Ecto neural progenitor cell (in vitro differentiated cells): Measurements from ENCODE around the gene IGHMBP2.

Experiments
- DNase-seq: peaks from one replicate; pipeline ENCODE4 v3.0.0-alpha.2; 2018; ENCODE audit warnings: low spot score

The IGHMBP2 gene

DNA sequence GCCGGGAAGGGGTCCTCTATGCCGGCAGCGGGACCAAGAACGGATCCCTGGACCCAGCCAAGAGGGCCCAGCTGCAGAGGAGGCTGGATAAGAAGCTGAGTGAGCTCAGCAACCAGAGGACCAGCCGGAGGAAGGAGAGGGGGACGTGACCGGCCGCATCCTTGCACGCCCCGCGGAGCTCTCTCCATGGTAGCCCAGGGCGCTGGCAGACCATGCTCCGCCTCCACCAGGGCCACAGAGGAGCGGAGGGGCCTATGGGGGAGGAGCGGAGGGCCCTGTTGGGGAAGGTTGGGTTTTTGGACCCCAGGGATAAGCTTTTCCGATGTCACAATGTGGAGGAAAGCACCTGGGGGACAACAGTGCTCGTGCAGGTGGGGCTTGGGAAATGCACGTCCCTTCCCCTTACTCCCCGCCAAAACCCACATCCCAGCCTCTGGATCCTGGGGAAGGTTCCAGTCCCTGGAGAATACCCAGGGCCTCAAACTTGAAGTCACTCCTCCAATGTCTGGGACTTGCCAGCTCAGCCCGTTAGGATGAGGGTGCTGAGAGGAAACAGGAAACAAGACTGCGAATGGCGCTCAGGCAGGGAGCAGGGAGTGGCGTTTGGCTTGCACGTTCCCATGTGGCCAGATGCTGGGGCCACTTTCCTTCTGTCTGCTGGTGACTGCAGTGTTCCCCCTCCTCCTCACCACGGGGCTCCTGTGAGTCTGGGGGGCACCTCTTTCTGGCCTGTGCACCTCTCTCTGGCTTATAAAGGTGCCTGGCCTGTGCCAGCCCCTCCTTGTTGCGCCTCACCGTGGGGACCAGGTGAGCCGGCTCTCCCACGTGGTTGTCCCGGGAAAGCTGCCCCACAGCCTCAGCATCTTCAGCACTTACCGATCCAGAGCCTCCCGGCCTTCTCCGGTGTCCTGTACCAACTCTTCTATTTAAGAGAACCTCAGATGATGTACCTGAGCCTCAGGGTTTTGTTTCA, 36.2 kb downstream of the IGHMBP2 start:
- no peak for DNase-seq

DNA sequence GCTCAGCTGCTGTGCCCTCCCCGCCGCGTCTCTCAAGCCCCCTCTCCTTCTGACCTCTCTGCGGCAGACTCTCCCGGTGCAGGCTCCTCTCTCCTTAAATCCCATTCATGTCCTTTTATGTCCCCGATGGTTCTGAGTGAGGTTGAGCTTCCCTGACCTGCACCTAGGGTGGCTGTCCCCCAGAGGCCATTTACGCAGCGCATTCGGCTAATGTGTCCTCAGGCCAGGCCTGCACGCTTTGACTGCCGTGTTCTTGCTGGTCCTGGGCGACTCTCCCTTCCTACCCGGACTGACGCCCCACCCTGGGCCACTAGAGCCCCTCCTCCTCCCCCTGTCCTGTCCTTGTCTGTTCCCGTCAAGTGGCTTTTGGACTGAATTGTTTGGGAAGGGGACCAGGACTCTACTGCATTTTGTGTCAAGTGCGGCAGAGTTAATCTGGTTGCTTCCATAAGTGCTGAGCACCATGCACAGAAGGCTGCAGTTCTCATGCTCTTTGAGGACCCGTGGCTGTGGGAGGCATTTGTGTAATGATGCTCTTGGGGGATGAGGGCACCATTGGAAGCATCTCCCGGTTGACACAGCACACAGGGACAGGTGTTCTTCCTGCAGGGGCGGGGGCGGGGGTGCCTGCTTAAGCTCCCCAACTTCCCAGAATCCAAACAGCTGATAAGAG, 37.1 kb downstream of the IGHMBP2 start:
- DNase-seq: no peak

DNA sequence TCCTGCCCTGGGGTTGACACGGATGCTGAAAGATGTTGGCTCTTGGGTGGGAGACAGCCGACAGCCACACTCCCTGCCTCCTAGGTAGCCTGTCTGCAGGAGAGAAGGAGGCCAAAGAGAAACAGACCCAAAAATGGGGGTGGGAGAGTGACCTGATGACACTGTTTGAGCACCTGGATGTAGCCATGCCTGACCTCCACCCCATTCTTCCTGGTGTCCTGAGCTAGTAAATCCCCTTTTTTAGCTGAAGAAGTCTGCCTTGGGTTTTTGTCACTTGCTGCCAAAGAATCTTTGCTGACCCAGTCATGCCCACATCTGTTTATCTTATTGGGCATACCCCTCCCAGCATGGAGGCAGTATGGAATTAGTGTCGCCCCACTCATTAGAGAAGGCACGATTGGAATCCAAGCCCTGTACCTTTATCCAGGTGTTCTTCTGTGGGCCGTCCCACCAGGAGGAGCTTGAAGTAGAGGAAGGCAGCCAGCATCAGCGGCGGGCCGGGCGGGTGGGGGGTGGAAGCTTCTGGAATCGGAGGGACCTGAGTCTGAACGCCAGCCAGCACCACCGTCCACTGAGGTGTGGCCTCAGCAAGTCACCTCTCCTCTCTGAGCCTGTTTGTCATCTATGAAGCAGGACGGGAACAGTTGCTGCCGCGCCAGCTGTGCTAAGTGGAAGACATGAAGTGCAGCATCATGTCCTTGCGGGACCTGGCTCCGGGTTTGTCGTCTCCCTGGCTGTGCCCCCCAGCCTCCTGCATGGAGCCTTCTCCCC, 37.8 kb downstream of the IGHMBP2 start:
- no peak for DNase-seq

DNA sequence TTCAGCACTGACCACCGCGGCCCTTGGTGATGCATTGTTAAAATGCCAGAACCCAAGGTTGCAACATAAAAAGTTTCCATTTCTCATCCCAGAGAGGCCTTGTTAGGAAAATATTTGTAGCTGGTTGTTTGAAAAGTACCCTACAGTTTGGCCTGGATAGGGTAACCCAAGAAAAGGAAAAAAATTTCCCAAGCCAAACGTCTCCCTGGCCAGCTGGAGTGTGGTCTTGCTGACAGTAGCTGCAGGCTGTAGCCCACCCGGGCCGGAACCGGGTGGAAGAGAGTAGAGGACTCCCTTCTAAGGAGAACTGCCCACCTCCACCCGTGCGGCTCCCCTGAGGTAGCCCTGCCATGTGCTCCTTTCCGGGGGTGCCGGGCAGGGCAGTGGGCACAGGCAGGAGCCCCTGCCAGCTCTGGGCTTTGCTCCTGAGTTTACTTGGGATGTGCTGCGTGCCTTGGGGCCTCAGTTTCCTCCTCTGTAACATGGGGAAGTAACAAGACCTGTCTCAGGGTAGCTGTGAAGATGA, 38.5 kb downstream of the IGHMBP2 start:
- no peak for DNase-seq

DNA sequence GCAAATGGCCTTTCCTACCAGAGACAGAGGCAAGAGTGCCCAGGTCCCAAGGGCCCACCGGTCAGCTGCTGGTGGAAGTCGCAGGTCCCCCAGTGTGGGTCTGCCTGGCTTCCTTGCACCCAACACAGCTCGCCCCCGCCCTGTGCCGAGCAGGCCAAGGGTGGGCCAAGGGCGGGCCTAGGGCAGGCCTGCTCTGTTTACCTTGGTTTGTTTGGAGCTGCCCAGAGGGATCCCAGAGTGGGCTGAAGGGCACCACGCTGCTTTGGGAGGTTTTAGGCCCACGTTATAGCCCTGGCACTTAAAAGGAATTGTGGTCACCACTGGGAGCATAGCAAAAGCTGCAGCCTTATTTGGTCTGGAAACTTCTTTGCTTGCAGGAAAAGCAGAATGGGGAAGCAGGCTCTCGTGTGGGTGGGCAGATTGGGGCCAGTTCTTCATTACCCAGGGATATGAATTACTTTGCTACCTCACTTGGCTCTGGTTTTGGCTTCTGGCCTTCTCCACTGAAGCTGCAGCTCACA, 39.1 kb downstream of the IGHMBP2 start:
- DNase-seq: no peak

DNA sequence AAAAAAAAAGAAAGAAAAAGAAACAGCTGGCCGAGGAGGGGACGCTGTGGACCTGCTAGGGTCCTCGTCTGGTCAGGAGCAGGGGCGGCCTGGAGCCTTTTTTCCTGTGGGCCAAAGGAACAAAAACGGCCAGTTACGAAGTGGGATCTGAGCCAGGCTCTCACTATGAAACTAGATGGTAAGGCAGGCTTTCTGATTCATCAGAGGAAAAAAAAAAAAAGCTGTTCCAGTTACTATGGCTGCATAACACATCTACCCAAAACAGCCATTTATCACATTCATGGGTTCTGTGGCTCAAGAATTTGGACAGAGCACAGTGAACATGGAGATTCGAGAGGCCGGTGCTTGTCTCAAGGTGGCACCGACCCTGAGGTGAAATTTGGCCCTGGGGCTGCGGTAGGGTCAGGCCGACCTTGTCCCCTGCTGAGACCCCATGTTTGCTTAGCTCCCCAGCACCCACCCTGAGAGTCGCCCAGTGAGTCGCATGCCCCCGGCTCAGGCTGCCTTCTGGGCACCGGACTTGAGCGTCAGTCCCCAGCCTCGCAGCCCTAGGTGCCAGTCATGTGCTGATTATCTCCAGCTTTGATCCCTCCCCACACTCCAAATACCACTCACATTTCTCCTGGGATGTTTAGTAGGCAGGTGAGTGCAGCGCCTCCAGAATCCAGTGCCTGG, 42.9 kb downstream of the IGHMBP2 start:
- no peak for DNase-seq

DNA sequence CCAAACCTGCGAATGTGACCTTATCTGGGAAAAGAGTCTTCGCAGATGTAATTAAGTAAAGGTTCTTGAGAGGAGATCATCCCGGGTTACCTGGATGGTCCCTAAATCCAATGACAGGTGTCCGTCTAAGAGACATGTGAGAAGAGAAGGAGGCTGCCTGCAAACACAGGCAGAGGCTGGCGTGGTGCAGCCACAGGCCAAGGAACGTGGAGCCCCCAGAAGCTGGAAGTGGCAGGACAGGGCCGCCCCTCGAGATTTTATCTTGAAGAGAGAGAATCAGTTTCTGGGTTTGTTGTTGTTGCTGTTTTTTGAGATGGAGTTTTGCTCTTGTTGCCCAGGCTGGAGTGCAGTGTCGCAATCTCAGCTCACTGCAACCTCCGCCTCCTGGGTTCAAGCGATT, 43.5 kb downstream of the IGHMBP2 start:
- DNase-seq: no peak

DNA sequence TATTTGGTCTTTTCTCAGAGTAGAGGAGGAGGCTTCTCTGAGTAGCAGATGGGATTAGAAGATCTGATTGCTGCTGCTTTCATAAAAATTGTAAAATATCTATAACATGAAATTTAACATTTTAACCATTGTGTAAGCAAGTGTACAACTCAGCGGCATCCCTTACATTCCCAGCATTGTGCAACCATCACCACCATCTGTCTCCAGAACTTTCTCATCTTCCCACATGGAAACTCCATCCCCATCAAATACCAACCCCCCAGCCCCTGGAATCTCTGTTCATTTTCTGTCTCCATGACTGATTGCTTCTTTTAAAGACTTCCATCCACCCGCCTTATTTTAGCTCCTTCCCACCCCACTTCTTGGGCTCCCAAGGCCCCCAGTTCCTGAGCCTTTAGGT, 44.8 kb downstream of the IGHMBP2 start:
- DNase-seq: no peak

DNA sequence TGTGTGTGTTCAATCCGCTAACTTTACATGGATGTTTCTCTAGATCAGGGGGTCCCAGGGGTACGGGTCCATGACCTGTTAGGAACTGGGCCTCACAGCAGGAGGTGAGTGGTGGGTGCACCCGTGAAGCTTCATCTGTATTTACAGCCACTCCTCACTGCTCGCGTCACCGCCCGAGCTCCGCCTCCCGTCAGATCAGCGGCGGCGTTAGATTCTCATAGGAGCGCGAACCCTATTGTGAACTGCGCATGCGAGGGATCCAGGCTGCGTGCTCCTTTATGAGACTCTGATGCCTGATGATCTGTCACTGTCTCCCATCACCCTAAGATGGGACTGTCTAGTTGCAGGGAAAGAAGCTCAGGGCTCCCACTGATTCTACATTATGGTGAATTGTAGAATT, 45.2 kb downstream of the IGHMBP2 start:
- DNase-seq: no peak

DNA sequence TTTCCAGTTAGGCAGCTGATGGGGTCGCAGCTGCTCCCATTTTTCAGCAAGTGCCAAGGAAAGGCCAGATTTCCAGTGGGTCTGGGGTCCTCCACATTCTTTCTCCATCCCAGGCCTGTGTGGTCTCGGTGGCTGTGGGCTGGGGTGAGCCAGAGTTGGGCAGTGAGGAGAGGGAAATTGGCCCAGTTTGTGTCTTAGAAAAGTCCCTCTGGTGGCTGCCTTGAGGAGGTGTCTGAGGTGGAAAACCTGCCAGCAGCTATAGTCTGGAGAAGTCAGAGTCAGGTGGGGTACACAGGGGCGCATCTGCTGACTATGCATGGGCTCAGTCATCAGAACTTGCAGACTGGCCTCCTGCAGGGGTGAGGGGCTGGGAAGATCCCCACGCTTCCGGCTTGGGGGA, 46.6 kb downstream of the IGHMBP2 start:
- peak; percentile 60 for DNase-seq

DNA sequence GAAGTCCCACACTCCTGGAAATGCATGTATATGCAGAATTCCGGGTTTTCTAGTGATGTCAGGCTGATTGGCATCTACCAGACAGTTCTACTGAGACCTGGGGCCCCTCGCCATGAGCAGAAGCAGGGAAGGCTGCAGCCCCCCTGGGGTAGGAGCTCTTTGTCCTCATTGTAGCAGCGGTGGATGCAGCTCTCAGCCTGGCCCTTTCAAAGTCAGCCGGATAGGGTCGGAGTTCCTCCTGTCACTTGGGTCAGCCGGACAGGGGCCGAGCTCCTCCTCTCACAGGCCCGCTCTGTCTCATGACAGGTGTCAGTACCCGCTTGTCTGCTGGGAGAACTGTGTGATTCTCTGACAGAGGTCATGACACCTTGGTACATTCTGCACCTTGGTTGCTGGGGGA, 47.1 kb downstream of the IGHMBP2 start:
- DNase-seq: peak; percentile 65

DNA sequence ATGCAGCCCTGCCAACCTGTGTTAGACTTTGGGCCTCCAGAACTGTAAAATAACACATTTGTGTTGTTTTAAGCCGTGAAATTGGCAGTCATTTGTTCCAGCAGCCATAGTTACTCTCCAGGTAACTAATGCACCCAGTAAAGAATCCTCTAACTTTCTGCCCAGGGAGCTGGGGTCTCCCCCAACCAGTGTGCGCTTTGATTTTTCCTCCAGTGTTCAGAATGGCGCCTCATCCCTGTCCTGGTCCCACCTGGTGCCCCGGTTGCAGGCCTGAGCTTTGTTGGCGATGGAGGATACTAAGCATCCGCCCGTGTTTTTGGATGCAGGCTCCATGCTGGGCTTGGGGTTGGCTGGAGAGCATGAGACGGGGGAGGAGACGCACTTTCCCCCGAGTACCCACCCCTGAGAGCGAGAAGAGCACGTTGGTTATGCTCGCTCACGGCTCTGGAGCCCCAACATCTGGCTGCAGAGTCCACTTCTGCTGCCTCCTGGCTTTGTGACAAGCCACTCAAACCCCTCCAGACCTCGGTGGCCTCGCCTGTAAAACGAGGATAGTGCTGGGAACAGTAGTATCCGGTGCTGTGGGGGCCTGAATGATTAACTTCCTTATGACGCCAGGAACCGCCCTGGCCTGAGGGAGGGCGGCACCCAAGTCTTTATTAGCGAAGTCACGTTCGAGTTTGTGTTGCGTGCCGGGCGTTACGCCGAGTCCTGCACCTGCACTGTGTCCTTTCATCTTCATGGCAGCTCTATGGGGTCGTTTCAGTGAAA, 51.3 kb downstream of the IGHMBP2 start:
- DNase-seq: no peak

DNA sequence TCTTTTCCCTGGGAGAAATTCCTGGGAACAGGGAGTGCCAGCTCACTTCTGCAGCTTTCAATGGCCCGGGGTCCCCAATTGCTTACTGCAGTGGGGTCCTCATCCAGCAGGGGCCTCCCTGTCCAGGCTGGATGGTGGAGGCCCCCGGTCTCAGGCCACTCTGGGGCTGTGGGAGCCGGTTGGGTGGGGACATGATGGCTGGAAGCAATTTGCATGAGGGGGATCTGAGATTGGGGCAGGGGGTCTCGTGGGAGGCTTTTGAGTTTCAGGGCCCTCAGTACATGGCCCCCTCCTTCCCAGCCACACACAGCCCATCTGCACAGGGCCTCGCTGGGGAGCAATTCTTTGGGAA, 51.9 kb downstream of the IGHMBP2 start:
- DNase-seq: no peak

DNA sequence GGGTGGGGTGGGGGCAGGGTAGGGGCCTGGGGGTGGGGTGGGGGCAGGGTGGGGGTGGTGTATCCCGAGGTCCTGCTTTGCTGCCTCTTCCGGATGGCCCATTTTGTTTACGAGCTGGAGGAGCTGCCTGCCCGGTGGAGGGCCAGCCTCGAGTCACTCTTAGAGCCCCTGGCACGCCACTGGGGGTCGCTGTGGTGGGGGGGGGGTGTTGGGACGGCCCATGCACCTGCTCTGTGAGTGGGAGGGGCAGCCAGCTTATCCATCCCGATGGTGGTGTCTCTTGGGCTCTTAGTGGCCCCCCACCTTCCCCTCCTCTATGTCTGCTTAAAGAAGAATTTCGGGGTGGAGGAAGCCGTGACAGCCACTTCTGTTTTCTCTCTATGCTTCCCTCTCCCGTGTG, 52.5 kb downstream of the IGHMBP2 start:
- peak; percentile 81 for DNase-seq

DNA sequence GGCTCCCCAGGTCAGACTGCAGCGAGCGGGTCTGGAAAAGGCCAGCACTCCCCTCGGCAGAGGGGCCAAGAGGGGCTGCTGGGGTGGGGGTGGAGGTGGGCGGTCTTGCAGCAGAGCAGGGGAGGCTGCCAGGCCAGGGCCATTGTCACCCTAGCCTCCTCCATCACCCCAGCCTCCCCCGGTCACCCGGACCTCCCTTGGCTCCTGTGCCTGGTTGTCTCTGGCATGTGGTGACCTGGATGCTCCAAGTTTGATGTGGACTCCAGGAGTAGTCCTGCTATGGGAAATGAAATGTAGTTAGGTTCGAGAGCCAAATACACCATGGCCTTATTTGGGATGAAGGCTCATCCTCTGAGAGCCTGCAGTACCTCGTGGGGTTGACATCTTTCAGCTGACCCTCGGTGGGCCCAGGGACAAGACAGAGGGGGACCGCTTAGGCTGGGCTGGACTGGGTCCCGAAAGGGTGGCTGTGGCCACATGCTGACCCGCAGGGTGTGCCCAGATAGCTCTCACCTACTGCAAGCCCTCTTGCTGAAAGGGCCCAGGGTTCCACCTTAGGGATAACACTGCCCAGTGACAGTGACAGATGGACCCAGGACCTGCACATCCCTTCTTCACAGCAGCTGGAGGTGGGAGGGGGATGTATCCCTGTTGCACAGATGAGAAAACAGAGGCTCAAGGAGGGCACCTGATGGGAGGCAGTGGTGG, 53.0 kb downstream of the IGHMBP2 start:
- no peak for DNase-seq

DNA sequence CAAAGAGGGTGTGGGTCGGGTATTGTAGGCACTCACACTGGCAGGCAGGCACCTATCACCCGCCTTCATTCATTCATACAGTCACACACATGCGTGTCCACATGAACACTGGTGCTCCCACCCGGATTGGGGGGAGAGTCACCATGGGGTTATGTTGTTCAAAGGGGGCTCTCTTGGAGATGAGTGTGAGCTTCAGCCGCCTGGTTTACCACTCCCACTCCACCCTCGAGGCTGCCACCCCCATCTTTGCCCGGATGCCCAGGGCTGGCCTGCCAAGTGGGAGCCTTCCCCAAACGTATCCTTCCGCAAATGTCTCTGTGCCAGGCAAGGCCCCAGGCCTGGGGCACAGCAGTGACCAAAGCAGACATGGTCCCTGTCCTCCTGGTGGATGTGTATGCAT, 54.5 kb downstream of the IGHMBP2 start:
- DNase-seq: no peak

DNA sequence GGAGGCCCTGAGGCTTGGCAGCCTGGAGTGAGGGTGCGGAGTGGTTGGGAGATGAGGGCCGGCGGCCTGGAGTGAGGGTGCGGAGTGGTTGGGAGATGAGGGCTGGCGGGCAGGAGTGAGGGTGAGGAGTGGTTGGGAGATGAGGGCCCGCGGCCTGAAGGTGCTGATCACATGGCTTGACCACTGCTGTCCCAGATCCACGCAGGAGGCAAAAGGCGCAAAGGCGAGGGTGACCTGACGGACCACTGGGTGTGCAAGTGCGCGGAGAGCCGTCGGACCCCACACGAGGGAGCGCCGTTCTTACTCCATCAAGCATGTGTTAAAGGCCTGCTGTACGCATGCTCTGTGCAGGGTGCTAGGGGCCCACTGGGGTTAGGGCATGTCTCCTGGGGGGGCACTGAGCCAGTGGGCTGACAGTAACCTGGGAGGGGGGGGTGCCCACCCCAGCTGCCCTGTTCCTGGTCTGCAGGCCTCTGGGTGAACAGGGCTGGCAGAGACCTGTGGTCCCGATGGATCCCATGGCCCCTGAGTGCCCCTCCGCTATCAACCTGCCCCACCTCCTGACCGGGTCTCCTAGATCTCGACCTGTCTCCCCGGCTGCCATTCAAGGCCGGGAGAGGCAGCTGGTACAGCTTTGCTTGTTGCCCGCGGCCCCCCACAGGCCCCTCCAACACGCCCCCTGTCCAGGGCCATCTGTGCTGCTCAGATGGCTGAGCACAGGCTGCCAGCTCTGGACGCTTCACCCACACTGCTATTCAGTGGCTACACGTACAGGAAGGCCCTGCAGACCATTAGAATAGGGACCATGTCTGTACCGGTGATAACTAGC, 56.0 kb downstream of the IGHMBP2 start:
- no peak for DNase-seq

DNA sequence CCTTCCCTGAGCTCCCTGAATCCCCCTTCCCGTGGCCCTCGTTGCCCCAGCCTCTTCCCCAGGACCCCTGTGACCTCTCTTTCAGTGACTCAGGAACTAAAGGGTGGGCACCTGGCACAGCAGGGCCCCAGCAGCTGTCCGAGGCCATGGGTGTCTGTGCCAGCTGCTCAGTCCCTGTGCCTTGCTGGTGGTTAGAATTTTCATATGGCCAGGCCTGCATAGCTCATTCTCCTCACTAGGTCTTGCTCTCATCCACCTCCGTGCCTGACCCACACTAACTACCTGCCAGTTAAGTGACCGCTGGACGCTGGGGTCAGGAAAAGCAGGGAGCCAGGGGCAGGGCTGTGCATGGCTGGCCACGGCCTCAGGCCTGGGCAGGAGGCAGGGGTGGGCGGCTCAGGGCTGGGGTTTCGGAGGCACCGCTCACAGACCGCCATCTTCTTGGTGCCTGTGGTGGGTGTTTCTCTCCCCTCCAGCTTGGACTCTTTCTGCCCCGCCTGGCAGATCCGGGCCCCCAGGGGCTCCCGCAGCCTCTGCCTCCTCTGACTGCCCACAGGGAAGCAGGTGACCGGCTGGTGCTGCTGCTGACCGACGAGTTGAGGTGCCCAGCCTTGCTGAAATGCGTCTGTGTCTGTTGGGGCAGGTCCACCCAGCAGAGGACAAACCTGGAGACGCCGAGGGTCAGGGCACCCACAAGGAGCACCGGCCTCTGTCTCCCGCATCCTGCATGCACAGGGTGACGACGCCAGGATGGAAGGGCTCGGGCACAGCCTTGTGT, 56.8 kb downstream of the IGHMBP2 start:
- no peak for DNase-seq

DNA sequence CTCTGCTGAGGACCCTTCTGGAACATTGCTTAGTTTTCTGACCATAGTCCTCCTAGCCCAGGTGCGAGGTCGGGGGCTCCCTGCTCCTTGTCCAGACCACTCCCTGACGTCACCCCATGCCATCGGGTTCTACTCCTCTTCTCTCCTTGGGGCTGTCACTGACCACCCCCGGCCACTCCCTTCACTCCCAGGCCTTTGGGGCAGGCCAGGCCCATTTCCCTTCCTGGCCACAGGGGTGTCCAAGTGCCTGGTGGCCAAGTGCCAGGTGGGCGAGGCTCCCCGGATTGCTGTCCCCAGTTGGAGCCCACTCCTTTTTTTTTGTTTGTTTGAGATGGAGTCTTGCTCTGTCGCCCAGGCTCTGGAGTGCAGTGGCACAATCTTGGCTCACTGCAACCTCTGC, 57.6 kb downstream of the IGHMBP2 start:
- no peak for DNase-seq
